Endothelial cell of umbilical vein (primary cell): ENCODE results near the gene CLPSL2. TPM values are rescaled to one million over a fixed set of nuclear protein-coding genes. Genes with fewer than 3 reads are reported as not detected.

Experiments
- BruUV-seq: library from RNA; stranded (reverse); fragments of 400-500 nt; replicated peaks from 2 replicates; lab custom pipeline; 2021; lab: Mats Ljungman, UMichigan
- CTCF ChIA-PET: fragments of 300-600, 350-600 bp; sonication (Branson Sonifier 250); formaldehyde crosslinking; loops from one replicate; lab custom pipeline; 2021; ENCODE audit warnings: antibody characterized with exemption, inconsistent platforms; lab: Charles Lee
- POLR2A ChIA-PET: fragments of 300-600, 350-600 bp; sonication (Branson Sonifier 250); formaldehyde crosslinking; loops from one replicate; lab custom pipeline; 2021; ENCODE audit warnings: antibody characterized with exemption, inconsistent platforms; lab: Charles Lee
- DNase-seq: peaks from one replicate; pipeline ENCODE4 v3.0.0-alpha.2; 2011; ENCODE audit warnings: low read depth, low spot score
- FAIRE-seq: peaks from 2 replicates; lab custom pipeline; 2011; peaks lifted over from hg19 to GRCh38; lab: Jason Lieb, UNC
- H2AFZ ChIP-seq: 2 replicates; pipeline ENCODE4 v1.6.0; 2012; ENCODE audit warnings: low read depth, low read length, control low read depth, inconsistent platforms
- H3K27ac ChIP-seq: 2 replicates; pipeline ENCODE4 v1.5.1; 2011; ENCODE audit warnings: low read depth, mild to moderate bottlenecking, control low read depth, low read length, moderate library complexity; ENCODE audit not compliant: insufficient read depth
- H3K27me3 ChIP-seq, 2 experiments: 2 replicates each; pipeline versions ENCODE4 v1.6.0 to v1.6.1; 2011; ENCODE audit warnings: low read length in 2 of 2, mixed read lengths in 1 of 2; ENCODE audit not compliant: control insufficient read depth in 2 of 2, insufficient read depth in 2 of 2
- H3K36me3 ChIP-seq, 2 experiments: 2 replicates in 1 of 2; 3 replicates in 1 of 2; pipeline ENCODE4 v1.5.1; 2011; ENCODE audit warnings: low read length in 2 of 2, mild to moderate bottlenecking in 1 of 2, moderate library complexity in 1 of 2; ENCODE audit not compliant: control insufficient read depth in 2 of 2, insufficient read depth in 2 of 2; ENCODE audit errors: extremely low read depth in 1 of 2
- H3K4me1 ChIP-seq: 3 replicates; pipeline ENCODE4 v1.5.1; 2011; ENCODE audit warnings: mild to moderate bottlenecking, low read length; ENCODE audit not compliant: control insufficient read depth, insufficient read depth; ENCODE audit errors: extremely low read depth
- H3K4me2 ChIP-seq: 2 replicates; pipeline ENCODE4 v1.6.1; 2011; ENCODE audit warnings: low read length, control low read depth, mixed read lengths; ENCODE audit not compliant: insufficient read depth
- H3K4me3 ChIP-seq, 3 experiments: fragments of 200-600 bp in 1 of 3; sonication (generic), shearing (Covaris generic) in 1 of 3; replicated peaks in 1 of 3; 2 replicates each; pipeline ENCODE4 v1.5.1; 2011 to 2016; ENCODE audit warnings: control low read depth in 3 of 3, low read length in 3 of 3, mild to moderate bottlenecking in 2 of 3, inconsistent platforms in 1 of 3, low read depth in 1 of 3, moderate library complexity in 1 of 3; ENCODE audit not compliant: insufficient read depth in 1 of 3
- H3K79me2 ChIP-seq: 2 replicates; pipeline ENCODE4 v1.6.0; 2012; ENCODE audit warnings: low read length, inconsistent platforms; ENCODE audit not compliant: control insufficient read depth, insufficient read depth
- H3K9ac ChIP-seq: replicated peaks from 2 replicates; pipeline ENCODE3; 2011; ENCODE audit warnings: low read length, control low read depth; ENCODE audit not compliant: insufficient read depth; ENCODE audit errors: extremely low read depth
- H3K9me1 ChIP-seq: replicated peaks from 3 replicates; pipeline ENCODE4 v1.6.0; 2011; ENCODE audit warnings: mild to moderate bottlenecking, low read length; ENCODE audit not compliant: control insufficient read depth, insufficient read depth; ENCODE audit errors: extremely low read depth
- H3K9me3 ChIP-seq: replicated peaks from 2 replicates; pipeline ENCODE4 v1.5.1; 2012; ENCODE audit warnings: low read length, inconsistent platforms; ENCODE audit not compliant: control insufficient read depth, insufficient read depth
- H4K20me1 ChIP-seq: replicated peaks from 2 replicates; pipeline ENCODE3; 2011; ENCODE audit warnings: mild to moderate bottlenecking, low read length; ENCODE audit not compliant: control insufficient read depth, insufficient read depth; ENCODE audit errors: extremely low read depth
- CTCF ChIP-seq, 2 donors: IDR thresholded peaks; 1 replicate in 1 of 2; 2 replicates in 1 of 2; pipeline ENCODE4 v1.5.1; 2011; ENCODE audit warnings: low read length in 2 of 2, mild to moderate bottlenecking in 2 of 2, moderate library complexity in 2 of 2, control low read depth in 1 of 2, inconsistent platforms in 1 of 2, low read depth in 1 of 2; ENCODE audit not compliant: insufficient read depth in 1 of 2; ENCODE audit errors: extremely low read depth in 1 of 2
- EZH2 ChIP-seq: IDR thresholded peaks from 2 replicates; pipeline ENCODE4 v1.6.1; 2012; ENCODE audit warnings: borderline replicate concordance, low read depth, mild to moderate bottlenecking, moderate library complexity, low read length, inconsistent platforms; ENCODE audit not compliant: severe bottlenecking
- FOS ChIP-seq: IDR thresholded peaks from 2 replicates; pipeline ENCODE4 v1.6.1; 2011; ENCODE audit warnings: mild to moderate bottlenecking, low read length, moderate library complexity, borderline replicate concordance; ENCODE audit not compliant: insufficient read depth
- GATA2 ChIP-seq: IDR thresholded peaks from 2 replicates; pipeline ENCODE4 v1.7.0; 2011; ENCODE audit warnings: low read depth, mild to moderate bottlenecking, moderate library complexity, mixed read lengths, low read length; ENCODE audit not compliant: insufficient read length, insufficient read depth
- JUN ChIP-seq: IDR thresholded peaks from 2 replicates; pipeline ENCODE4 v1.6.1; 2011; ENCODE audit warnings: borderline replicate concordance, low read depth; ENCODE audit not compliant: insufficient read length, insufficient read depth
- MAX ChIP-seq: IDR thresholded peaks from 2 replicates; pipeline ENCODE4 v1.6.1; 2011; ENCODE audit not compliant: insufficient read depth, insufficient read length
- MYC ChIP-seq: IDR thresholded peaks from one replicate; pipeline ENCODE4 v1.6.1; 2011; ENCODE audit warnings: mild to moderate bottlenecking, low read depth, low read length
- POLR2A ChIP-seq: IDR thresholded peaks from 2 replicates; pipeline ENCODE4 v1.6.1; 2012; ENCODE audit warnings: low read depth, mild to moderate bottlenecking, control low read depth, low read length
- POLR2AphosphoS5 ChIP-seq: IDR thresholded peaks from 2 replicates; pipeline ENCODE4 v1.6.1; 2012; ENCODE audit warnings: low read depth, mild to moderate bottlenecking, control low read depth, low read length, moderate library complexity; ENCODE audit not compliant: insufficient read depth
- dilution Hi-C: fragments of 300-500 bp; cut with MboI; formaldehyde crosslinking; loops from one replicate; pipeline ENCODE4 v1.15.0; 2019; ENCODE audit warnings: low sequenced_read_pairs; ENCODE audit not compliant: extremely low pct_ligation_motif_present
- intact Hi-C: fragments of 100-400 bp; cut with micrococcal nuclease; formaldehyde crosslinking; loops from one replicate; pipeline ENCODE4 v1.10.0; 2022
- polyA plus RNA-seq, 4 experiments: library from polyadenylated mRNA; depleted of rRNA in 3 of 4; stranded (reverse) in 3 of 4; unstranded in 1 of 4; fragments of >200 nt; gene quantifications; 2 replicates each; pipeline versions ENCODE4 v1.2.1 to v1.2.3, GENCODE V29; 2011 to 2012; ENCODE audit warnings: missing spikeins in 1 of 4
- total RNA-seq: library from RNA; stranded (reverse); gene quantifications from 2 replicates; pipeline ENCODE4 v1.2.3, GENCODE V29; 2021

Gene CLPSL2
- total and polyA plus RNA-seq, 2 donors (not counting 3 experiments of a cell fraction or from before 2014, with no cell fraction given): not detected

DNA sequence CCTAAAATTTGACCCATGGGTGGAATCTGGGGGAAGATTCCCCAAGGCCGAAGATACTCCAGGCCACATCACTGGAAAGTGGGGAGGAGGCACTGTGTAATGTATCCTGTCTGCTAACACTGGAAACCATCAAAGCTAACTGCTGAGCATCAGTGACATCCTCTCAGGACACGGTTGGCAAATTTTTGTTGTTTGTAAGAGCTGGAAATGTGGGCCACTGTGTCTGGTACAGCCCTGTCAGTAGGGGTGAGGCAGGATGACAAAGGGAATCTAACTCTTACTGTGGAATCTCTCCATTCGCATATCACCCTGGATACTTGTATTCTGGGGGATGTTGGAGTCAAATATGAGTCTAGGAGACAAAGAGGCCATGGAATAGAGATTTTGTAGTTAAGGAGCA is 17.0 kb upstream of the CLPSL2 start:
- Histone ChIP-seq H2AFZ (no peak overlapping the region), H4K20me1 (no peaks in the 10 kb centered on the region), H3K4me3 (no peak overlapping the region), H3K4me2 (no peak overlapping the region), H3K9me3 (no peaks in the 10 kb centered on the region), H3K4me1 (no peaks in the 10 kb centered on the region), H3K9me1 (no peaks in the 10 kb centered on the region), H3K27me3 (peaks cover 17 to 20% of the 10 kb centered on the region in 2 experiments), H3K79me2 (no peaks in the 10 kb centered on the region), H3K27ac (no peak overlapping the region), H3K36me3 (no peaks in the 10 kb centered on the region), H3K9ac (no peak overlapping the region)
- ChIA-PET POLR2A (no interaction called here), CTCF (interaction anchor here (0.8 to 2.5 kb wide), 4 partner anchors 9 to 336 kb away, joined by 3 to 16 read pairs (median 3); no protein-coding TSS in a partner anchor)
- FAIRE-seq: no peak
- BruUV-seq: no TSS peak
- TF ChIP-seq FOS: no peak
- TF ChIP-seq JUN: no peak
- TF ChIP-seq EZH2: no peak
- no peak for TF ChIP-seq CTCF (IDR thresholded peaks at IDR 0.05; ENCODE audit: extremely low read depth in 1 of 2, insufficient read depth in 1 of 2, low read depth in 1 of 2, low read length in 2 of 2)
- TF ChIP-seq MAX: no peak
- TF ChIP-seq POLR2AphosphoS5: no peak
- no peak for TF ChIP-seq MYC
- TF ChIP-seq GATA2: no peak
- TF ChIP-seq POLR2A: no peak
- intact Hi-C loops (no loop called here), dilution Hi-C loops (no loop called here)
- DNase-seq: no peak
